HG03159 (cell line): ENCODE measurements around the gene GLB1L2.
"Not testable (repeated sequence)": the region's sequence is repeated elsewhere in the genome, so short reads cannot be mapped to it uniquely, and the experiment has no call there.

Experiments
- ATAC-seq: cut with Tn5 transposase; IDR thresholded peaks from one replicate; pipeline ENCODE4 v1.9.1; 2021; ENCODE audit warnings: mild to moderate bottlenecking, moderate library complexity; ENCODE audit not compliant: unreplicated experiment

GLB1L2 gene

GRCh38 chr11:134322553-134322952 lies 9.2 kb upstream of the GLB1L2 start:
- ATAC-seq: no peak

GRCh38 chr11:134328433-134328832 lies 3.4 kb upstream of the GLB1L2 start:
- no peak for ATAC-seq

- no peak for ATAC-seq
Observed at GRCh38 chr11:134330611-134331353, 1.0 kb upstream of the GLB1L2 start.

GRCh38 chr11:134332189-134332631 lies 422 bp downstream of the GLB1L2 start:
- no peak for ATAC-seq

- no peak for ATAC-seq
Observed at GRCh38 chr11:134332782-134333181, 994 bp downstream of the GLB1L2 start.

GRCh38 chr11:134333312-134333711 lies 1.5 kb downstream of the GLB1L2 start:
- ATAC-seq: no peak

GRCh38 chr11:134333946-134334345 lies 2.2 kb downstream of the GLB1L2 start:
- ATAC-seq: no peak

- no peak for ATAC-seq
Observed at GRCh38 chr11:134334796-134335571, 3.2 kb downstream of the GLB1L2 start.

GRCh38 chr11:134337051-134337450 lies 5.3 kb downstream of the GLB1L2 start:
- ATAC-seq: no peak

GRCh38 chr11:134338068-134338467 lies 6.3 kb downstream of the GLB1L2 start:
- no peak for ATAC-seq

- ATAC-seq: no peak
Observed at GRCh38 chr11:134338654-134339053, 6.9 kb downstream of the GLB1L2 start.

GRCh38 chr11:134339756-134340155 lies 8.0 kb downstream of the GLB1L2 start:
- ATAC-seq: no peak

- ATAC-seq: no peak
Observed at GRCh38 chr11:134340354-134340964, 8.7 kb downstream of the GLB1L2 start.

- ATAC-seq: no peak
Observed at GRCh38 chr11:134341805-134342571, 10.2 kb downstream of the GLB1L2 start.

- no peak for ATAC-seq
Observed at GRCh38 chr11:134342572-134343340, 11.0 kb downstream of the GLB1L2 start.

GRCh38 chr11:134343646-134344045 lies 11.9 kb downstream of the GLB1L2 start:
- ATAC-seq: no peak

- not testable (repeated sequence) for ATAC-seq
Observed at GRCh38 chr11:134344497-134345236, 12.9 kb downstream of the GLB1L2 start.

GRCh38 chr11:134345237-134345550 lies 13.4 kb downstream of the GLB1L2 start:
- no peak for ATAC-seq

GRCh38 chr11:134346101-134346975 lies 14.6 kb downstream of the GLB1L2 start:
- ATAC-seq: no peak
